HEK293 (cell line): ENCODE measurements around the gene GPR18.

Experiments
- CTCF ChIA-PET: fragments of 350-600 bp; formaldehyde crosslinking; extraction: SDS; loops from one replicate; lab custom pipeline; 2021; ENCODE audit warnings: antibody characterized with exemption; lab: Yijun Ruan, JAX
- POLR2A ChIA-PET: fragments of 300-600 bp; formaldehyde crosslinking; extraction: SDS; loops from one replicate; lab custom pipeline; 2020; ENCODE audit warnings: antibody characterized with exemption, inconsistent platforms; lab: Yijun Ruan, JAX
- H3K27ac ChIP-seq: fragments of 200-500 bp; sonication (Bioruptor generic); 2 replicates; pipeline ENCODE4 v1.5.1; 2014; ENCODE audit warnings: low read depth, low read length, control low read depth, inconsistent platforms; ENCODE audit errors: extremely low read depth
- H3K36me3 ChIP-seq, 2 experiments: fragments of 200-500 bp in 1 of 2; sonication (Bioruptor generic) in 1 of 2; 1 replicate in 1 of 2; 2 replicates in 1 of 2; pipeline ENCODE4 v1.5.1; 2014 to 2017; ENCODE audit warnings: inconsistent platforms in 2 of 2, low read length in 2 of 2; ENCODE audit not compliant: control insufficient read depth in 2 of 2, insufficient read depth in 1 of 2
- H3K4me1 ChIP-seq: fragments of 200-500 bp; sonication (Bioruptor generic); 2 replicates; pipeline ENCODE4 v1.5.1; 2014; ENCODE audit warnings: mild to moderate bottlenecking, low read length, inconsistent platforms; ENCODE audit not compliant: control insufficient read depth, insufficient read depth
- H3K4me3 ChIP-seq: 2 replicates; pipeline ENCODE4 v1.5.1; 2011; ENCODE audit warnings: low read depth, mild to moderate bottlenecking, control low read depth, low read length, moderate library complexity
- H3K9me3 ChIP-seq: fragments of 200-500 bp; sonication (Bioruptor generic); 2 replicates; pipeline ENCODE4 v1.5.1; 2014; ENCODE audit warnings: low read depth, low read length, inconsistent platforms; ENCODE audit not compliant: control insufficient read depth, insufficient read depth
- BCL11A ChIP-seq: fragments of 450-650 bp; formaldehyde crosslinking; IDR thresholded peaks from 2 replicates; pipeline ENCODE4 v1.5.1; 2016; ENCODE audit warnings: low read depth, missing biosample characterization, missing genetic modification characterization
- HOXC10 ChIP-seq: sonication (generic); formaldehyde crosslinking; IDR thresholded peaks from 2 replicates; pipeline ENCODE4 v1.8.1; 2023; ENCODE audit warnings: mild to moderate bottlenecking, missing genetic modification reagents
- MEIS1 ChIP-seq: sonication (generic); formaldehyde crosslinking; IDR thresholded peaks from 2 replicates; pipeline ENCODE4 v1.8.1; 2022; ENCODE audit warnings: missing genetic modification reagents, mild to moderate bottlenecking, borderline replicate concordance
- RBAK ChIP-seq: fragments of 450-650 bp; formaldehyde crosslinking; IDR thresholded peaks from 2 replicates; pipeline ENCODE4 v1.5.1; 2016; ENCODE audit warnings: missing biosample characterization, missing genetic modification characterization
- SALL2 ChIP-seq: fragments of 450-650 bp; formaldehyde crosslinking; IDR thresholded peaks from 2 replicates; pipeline ENCODE4 v1.5.0; 2017; ENCODE audit warnings: missing biosample characterization, mild to moderate bottlenecking, missing genetic modification characterization, borderline replicate concordance
- SCRT1 ChIP-seq: fragments of 450-650 bp; formaldehyde crosslinking; IDR thresholded peaks from 2 replicates; pipeline ENCODE4 v1.5.1; 2016; ENCODE audit warnings: missing biosample characterization, missing genetic modification characterization, borderline replicate concordance
- YY2 ChIP-seq: fragments of 450-650 bp; formaldehyde crosslinking; IDR thresholded peaks from 2 replicates; pipeline ENCODE4 v1.5.1; 2016; ENCODE audit warnings: missing biosample characterization, missing genetic modification characterization
- ZBTB44 ChIP-seq: fragments of 450-650 bp; IDR thresholded peaks from 2 replicates; pipeline ENCODE4 v1.5.1; 2018; ENCODE audit warnings: missing biosample characterization, mild to moderate bottlenecking, missing genetic modification characterization
- ZEB2 ChIP-seq: fragments of 450-650 bp; formaldehyde crosslinking; IDR thresholded peaks from 2 replicates; pipeline ENCODE4 v1.5.1; 2016; ENCODE audit warnings: missing biosample characterization, missing genetic modification characterization
- ZIC2 ChIP-seq: fragments of 450-650 bp; formaldehyde crosslinking; IDR thresholded peaks from 2 replicates; pipeline ENCODE4 v1.5.1; 2016; ENCODE audit warnings: missing biosample characterization, missing genetic modification characterization
- ZNF114 ChIP-seq: fragments of 450-650 bp; formaldehyde crosslinking; IDR thresholded peaks from 2 replicates; pipeline ENCODE4 v1.5.0; 2017; ENCODE audit warnings: missing biosample characterization, missing genetic modification characterization
- ZNF23 ChIP-seq: fragments of 450-650 bp; formaldehyde crosslinking; IDR thresholded peaks from 2 replicates; pipeline ENCODE4 v1.5.1; 2016; ENCODE audit warnings: missing biosample characterization, missing genetic modification characterization, borderline replicate concordance
- ZNF24 ChIP-seq: fragments of 450-650 bp; formaldehyde crosslinking; IDR thresholded peaks from 2 replicates; pipeline ENCODE4 v1.5.1; 2016; ENCODE audit warnings: missing biosample characterization, missing genetic modification characterization
- ZNF292 ChIP-seq: fragments of 450-650 bp; formaldehyde crosslinking; IDR thresholded peaks from 2 replicates; pipeline ENCODE4 v1.5.1; 2016; ENCODE audit warnings: low read depth, missing biosample characterization, missing genetic modification characterization, borderline replicate concordance
- ZNF335 ChIP-seq: fragments of 450-650 bp; formaldehyde crosslinking; conservative IDR thresholded peaks from 2 replicates; pipeline ENCODE4 v1.5.1; 2016; ENCODE audit warnings: missing biosample characterization, missing genetic modification characterization
- ZNF426 ChIP-seq: fragments of 450-650 bp; formaldehyde crosslinking; IDR thresholded peaks from 2 replicates; pipeline ENCODE4 v1.5.1; 2017; ENCODE audit warnings: missing biosample characterization, missing genetic modification characterization, mild to moderate bottlenecking, inconsistent platforms, moderate library complexity
- ZNF529 ChIP-seq: fragments of 450-650 bp; formaldehyde crosslinking; IDR thresholded peaks from 2 replicates; pipeline ENCODE4 v1.5.1; 2017; ENCODE audit warnings: missing genetic modification characterization, missing biosample characterization; ENCODE audit not compliant: insufficient replicate concordance
- ZNF555 ChIP-seq: fragments of 450-650 bp; formaldehyde crosslinking; conservative IDR thresholded peaks from 2 replicates; pipeline ENCODE4 v1.5.1; 2017; ENCODE audit warnings: missing biosample characterization, mild to moderate bottlenecking, missing genetic modification characterization, inconsistent platforms
- ZNF571 ChIP-seq: fragments of 450-650 bp; formaldehyde crosslinking; IDR thresholded peaks from 2 replicates; pipeline ENCODE4 v1.5.0; 2017; ENCODE audit warnings: missing biosample characterization, missing genetic modification characterization
- ZNF600 ChIP-seq: fragments of 450-650 bp; formaldehyde crosslinking; IDR thresholded peaks from 2 replicates; pipeline ENCODE4 v1.5.1; 2016; ENCODE audit warnings: missing biosample characterization, missing genetic modification characterization
- ZNF623 ChIP-seq: fragments of 450-650 bp; formaldehyde crosslinking; IDR thresholded peaks from 2 replicates; pipeline ENCODE4 v1.5.1; 2016; ENCODE audit warnings: missing biosample characterization, missing genetic modification characterization
- ZNF626 ChIP-seq: fragments of 450-650 bp; sonication (Bioruptor Pico); formaldehyde crosslinking; IDR thresholded peaks from 2 replicates; pipeline ENCODE4 v1.5.1; 2018; ENCODE audit warnings: missing biosample characterization, missing genetic modification characterization, inconsistent platforms
- ZNF654 ChIP-seq: fragments of 450-650 bp; formaldehyde crosslinking; IDR thresholded peaks from 2 replicates; pipeline ENCODE4 v1.5.1; 2016; ENCODE audit warnings: low read depth, missing biosample characterization, missing genetic modification characterization
- TF ChIP-seq, protein P1 (sequence below): fragments of 450-650 bp; formaldehyde crosslinking; IDR thresholded peaks from 2 replicates; pipeline ENCODE4 v1.5.1; 2016; ENCODE audit warnings: missing biosample characterization, missing genetic modification characterization
- TF ChIP-seq, protein P2 (sequence below): fragments of 450-650 bp; formaldehyde crosslinking; IDR thresholded peaks from 2 replicates; pipeline ENCODE4 v1.5.1; 2016; ENCODE audit warnings: missing biosample characterization, missing genetic modification characterization
- TF ChIP-seq, protein P3 (sequence below): fragments of 450-650 bp; formaldehyde crosslinking; IDR thresholded peaks from 2 replicates; pipeline ENCODE4 v1.5.1; 2016; ENCODE audit warnings: missing biosample characterization, missing genetic modification characterization
- TF ChIP-seq, protein P4 (sequence below): fragments of 450-650 bp; IDR thresholded peaks from 2 replicates; pipeline ENCODE4 v1.5.1; 2018; ENCODE audit warnings: missing biosample characterization, missing genetic modification characterization

GPR18 gene

GRCh38 chr13:99273128-99273527 is 14.9 kb upstream of the GPR18 start (continued):
- TF ChIP-seq, protein P1, sequence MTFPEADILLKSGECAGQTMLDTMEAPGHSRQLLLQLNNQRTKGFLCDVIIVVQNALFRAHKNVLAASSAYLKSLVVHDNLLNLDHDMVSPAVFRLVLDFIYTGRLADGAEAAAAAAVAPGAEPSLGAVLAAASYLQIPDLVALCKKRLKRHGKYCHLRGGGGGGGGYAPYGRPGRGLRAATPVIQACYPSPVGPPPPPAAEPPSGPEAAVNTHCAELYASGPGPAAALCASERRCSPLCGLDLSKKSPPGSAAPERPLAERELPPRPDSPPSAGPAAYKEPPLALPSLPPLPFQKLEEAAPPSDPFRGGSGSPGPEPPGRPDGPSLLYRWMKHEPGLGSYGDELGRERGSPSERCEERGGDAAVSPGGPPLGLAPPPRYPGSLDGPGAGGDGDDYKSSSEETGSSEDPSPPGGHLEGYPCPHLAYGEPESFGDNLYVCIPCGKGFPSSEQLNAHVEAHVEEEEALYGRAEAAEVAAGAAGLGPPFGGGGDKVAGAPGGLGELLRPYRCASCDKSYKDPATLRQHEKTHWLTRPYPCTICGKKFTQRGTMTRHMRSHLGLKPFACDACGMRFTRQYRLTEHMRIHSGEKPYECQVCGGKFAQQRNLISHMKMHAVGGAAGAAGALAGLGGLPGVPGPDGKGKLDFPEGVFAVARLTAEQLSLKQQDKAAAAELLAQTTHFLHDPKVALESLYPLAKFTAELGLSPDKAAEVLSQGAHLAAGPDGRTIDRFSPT: no peak
- TF ChIP-seq YY2 (tag by site-specific recombination): no peak
- no peak for TF ChIP-seq HOXC10 (CRISPR knock-in tag)

GRCh38 chr13:99272481-99272880 is 14.3 kb upstream of the GPR18 start:
- H3K36me3 ChIP-seq: peaks cover 0 to 3% of the 10 kb centered on the region in 2 experiments; a peak in 1 of 3 replicates
- no peaks in the 10 kb centered on the region for H3K9me3 ChIP-seq
- H3K4me3 ChIP-seq: no peak overlapping the region
- H3K27ac ChIP-seq: no peak overlapping the region
- TF ChIP-seq ZIC2 (no peak), ZNF555 (tag by site-specific recombination) (no peak), ZNF571 (tag by site-specific recombination) (no peak), ZNF426 (tag by site-specific recombination) (no peak), ZEB2 (no peak), ZNF292 (tag by site-specific recombination) (no peak), BCL11A (no peak), MEIS1 (CRISPR knock-in tag) (no peak), ZNF626 (no peak), YY2 (tag by site-specific recombination) (no peak), ZNF623 (tag by site-specific recombination) (no peak), ZNF654 (tag by site-specific recombination) (no peak)
- TF ChIP-seq, protein P2, sequence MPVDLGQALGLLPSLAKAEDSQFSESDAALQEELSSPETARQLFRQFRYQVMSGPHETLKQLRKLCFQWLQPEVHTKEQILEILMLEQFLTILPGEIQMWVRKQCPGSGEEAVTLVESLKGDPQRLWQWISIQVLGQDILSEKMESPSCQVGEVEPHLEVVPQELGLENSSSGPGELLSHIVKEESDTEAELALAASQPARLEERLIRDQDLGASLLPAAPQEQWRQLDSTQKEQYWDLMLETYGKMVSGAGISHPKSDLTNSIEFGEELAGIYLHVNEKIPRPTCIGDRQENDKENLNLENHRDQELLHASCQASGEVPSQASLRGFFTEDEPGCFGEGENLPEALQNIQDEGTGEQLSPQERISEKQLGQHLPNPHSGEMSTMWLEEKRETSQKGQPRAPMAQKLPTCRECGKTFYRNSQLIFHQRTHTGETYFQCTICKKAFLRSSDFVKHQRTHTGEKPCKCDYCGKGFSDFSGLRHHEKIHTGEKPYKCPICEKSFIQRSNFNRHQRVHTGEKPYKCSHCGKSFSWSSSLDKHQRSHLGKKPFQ (tag by site-specific recombination): no peak
- TF ChIP-seq, protein P3, sequence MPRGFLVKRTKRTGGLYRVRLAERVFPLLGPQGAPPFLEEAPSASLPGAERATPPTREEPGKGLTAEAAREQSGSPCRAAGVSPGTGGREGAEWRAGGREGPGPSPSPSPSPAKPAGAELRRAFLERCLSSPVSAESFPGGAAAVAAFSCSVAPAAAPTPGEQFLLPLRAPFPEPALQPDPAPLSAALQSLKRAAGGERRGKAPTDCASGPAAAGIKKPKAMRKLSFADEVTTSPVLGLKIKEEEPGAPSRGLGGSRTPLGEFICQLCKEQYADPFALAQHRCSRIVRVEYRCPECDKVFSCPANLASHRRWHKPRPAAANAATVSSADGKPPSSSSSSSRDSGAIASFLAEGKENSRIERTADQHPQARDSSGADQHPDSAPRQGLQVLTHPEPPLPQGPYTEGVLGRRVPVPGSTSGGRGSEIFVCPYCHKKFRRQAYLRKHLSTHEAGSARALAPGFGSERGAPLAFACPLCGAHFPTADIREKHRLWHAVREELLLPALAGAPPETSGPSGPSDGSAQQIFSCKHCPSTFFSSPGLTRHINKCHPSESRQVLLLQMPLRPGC (tag by site-specific recombination): no peak
- TF ChIP-seq, protein P4, sequence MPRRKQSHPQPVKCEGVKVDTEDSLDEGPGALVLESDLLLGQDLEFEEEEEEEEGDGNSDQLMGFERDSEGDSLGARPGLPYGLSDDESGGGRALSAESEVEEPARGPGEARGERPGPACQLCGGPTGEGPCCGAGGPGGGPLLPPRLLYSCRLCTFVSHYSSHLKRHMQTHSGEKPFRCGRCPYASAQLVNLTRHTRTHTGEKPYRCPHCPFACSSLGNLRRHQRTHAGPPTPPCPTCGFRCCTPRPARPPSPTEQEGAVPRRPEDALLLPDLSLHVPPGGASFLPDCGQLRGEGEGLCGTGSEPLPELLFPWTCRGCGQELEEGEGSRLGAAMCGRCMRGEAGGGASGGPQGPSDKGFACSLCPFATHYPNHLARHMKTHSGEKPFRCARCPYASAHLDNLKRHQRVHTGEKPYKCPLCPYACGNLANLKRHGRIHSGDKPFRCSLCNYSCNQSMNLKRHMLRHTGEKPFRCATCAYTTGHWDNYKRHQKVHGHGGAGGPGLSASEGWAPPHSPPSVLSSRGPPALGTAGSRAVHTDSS: no peak
- no peaks in the 10 kb centered on the region for H3K4me1 ChIP-seq
- CTCF ChIA-PET: interaction anchor here (1.2 to 1.6 kb wide), 2 partner anchors 11 to 96 kb away, joined by 3 read pairs; no protein-coding TSS in a partner anchor
- POLR2A ChIA-PET: no interaction called here

DNA sequence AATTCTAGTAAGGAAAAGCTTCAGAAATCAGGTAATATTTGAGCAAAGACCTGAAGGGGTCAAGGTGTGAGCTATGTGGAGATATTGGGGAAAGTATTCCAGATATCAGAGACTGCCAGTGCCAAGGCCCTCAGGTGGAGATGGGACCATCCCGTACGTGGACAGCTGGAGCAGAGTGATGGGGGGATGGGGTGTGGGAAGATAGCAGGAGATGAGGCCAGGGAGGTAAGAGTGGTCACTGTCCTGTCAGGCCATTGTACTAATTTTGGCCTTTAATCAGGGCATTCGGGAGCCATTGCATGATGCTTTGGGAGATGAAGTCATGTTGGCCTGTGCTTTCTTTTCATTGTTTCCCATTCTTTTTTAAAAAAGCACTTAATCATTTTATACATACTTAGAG is 13.1 kb upstream of the GPR18 start:
- ChIA-PET CTCF (interaction anchor here (1.2 to 8.2 kb wide), 5 partner anchors 12 to 169 kb away, joined by 3 to 146 read pairs (median 11); no protein-coding TSS in a partner anchor), POLR2A (no interaction called here)
- Histone ChIP-seq H3K9me3 (no peaks in the 10 kb centered on the region), H3K27ac (no peak overlapping the region), H3K4me3 (no peak overlapping the region), H3K36me3 (peaks cover 0 to 3% of the 10 kb centered on the region in 2 experiments; a peak in 1 of 3 replicates), H3K4me1 (no peaks in the 10 kb centered on the region)
- TF ChIP-seq SCRT1 (tag by site-specific recombination) (no peak), ZNF24 (tag by site-specific recombination) (no peak), ZBTB44 (tag by site-specific recombination) (no peak), ZNF529 (tag by site-specific recombination) (no peak), ZNF114 (tag by site-specific recombination) (no peak), ZNF555 (tag by site-specific recombination) (no peak), ZNF335 (tag by site-specific recombination) (no peak), RBAK (no peak), SALL2 (no peak), ZNF600 (tag by site-specific recombination) (no peak), ZNF23 (no peak)
